ENCODE measurements around the gene EXT2.

The EXT2 gene

GRCh38 chr11:44165432-44165831 is 70.0 kb downstream of the EXT2 start:
- DNase-seq (ENCODE audit: low read depth, low spot score): no peak

GRCh38 chr11:44167046-44167445 is 71.6 kb downstream of the EXT2 start:
- DNase-seq (ENCODE audit: low read depth, low spot score): no peak

- DNase-seq (ENCODE audit: low read depth, low spot score): no peak
These were observed 76.0 kb downstream of the EXT2 start for GRCh38 chr11:44171518-44171917.

- DNase-seq (ENCODE audit: low read depth, low spot score): no peak
These were observed 77.5 kb downstream of the EXT2 start for GRCh38 chr11:44172966-44173365.

GRCh38 chr11:44174842-44175241 is 79.4 kb downstream of the EXT2 start:
- no peak for DNase-seq (ENCODE audit: low read depth, low spot score)

- DNase-seq (ENCODE audit: low read depth, low spot score): no peak
These were observed 81.2 kb downstream of the EXT2 start for GRCh38 chr11:44176546-44177213.

GRCh38 chr11:44177905-44178304 is 82.4 kb downstream of the EXT2 start:
- no peak for DNase-seq (ENCODE audit: low read depth, low spot score)

- DNase-seq (ENCODE audit: low read depth, low spot score): no peak
These were observed 82.9 kb downstream of the EXT2 start for GRCh38 chr11:44178381-44178780.

GRCh38 chr11:44179173-44179572 is 83.7 kb downstream of the EXT2 start:
- no peak for DNase-seq (ENCODE audit: low read depth, low spot score)

- no peak for DNase-seq (ENCODE audit: low read depth, low spot score)
These were observed 84.6 kb downstream of the EXT2 start for GRCh38 chr11:44180107-44180506.

GRCh38 chr11:44185522-44185921 is 90.0 kb downstream of the EXT2 start:
- no peak for DNase-seq (ENCODE audit: low read depth, low spot score)

- DNase-seq (ENCODE audit: low read depth, low spot score): no peak
These were observed 90.9 kb downstream of the EXT2 start for GRCh38 chr11:44186321-44186930.

- DNase-seq (ENCODE audit: low read depth, low spot score): no peak
These were observed 93.2 kb downstream of the EXT2 start for GRCh38 chr11:44188643-44189042.

- no peak for DNase-seq (ENCODE audit: low read depth, low spot score)
These were observed 94.8 kb downstream of the EXT2 start for GRCh38 chr11:44189986-44190882.

- DNase-seq (ENCODE audit: low read depth, low spot score): no peak
These were observed 95.4 kb downstream of the EXT2 start for GRCh38 chr11:44190883-44191230.

GRCh38 chr11:44191322-44192016 is 96.0 kb downstream of the EXT2 start:
- no peak for DNase-seq (ENCODE audit: low read depth, low spot score)

- no peak for DNase-seq (ENCODE audit: low read depth, low spot score)
These were observed 96.5 kb downstream of the EXT2 start for GRCh38 chr11:44192017-44192385.

GRCh38 chr11:44192462-44193100 is 97.1 kb downstream of the EXT2 start:
- no peak for DNase-seq (ENCODE audit: low read depth, low spot score)

GRCh38 chr11:44193856-44194255 is 98.4 kb downstream of the EXT2 start:
- DNase-seq (ENCODE audit: low read depth, low spot score): no peak

GRCh38 chr11:44198146-44198724 is 102.8 kb downstream of the EXT2 start:
- DNase-seq (ENCODE audit: low read depth, low spot score): no peak

GRCh38 chr11:44199298-44199697 is 103.8 kb downstream of the EXT2 start:
- DNase-seq (ENCODE audit: low read depth, low spot score): no peak
